ENCODE measurements around the gene C6orf89.

The C6orf89 gene

GRCh38 chr6:36977470-36977941 is 91.8 kb downstream of the C6orf89 start:
- no peak overlapping the region for H3K4me3 ChIP-seq (ENCODE audit: low read length)
- DNase-seq (ENCODE audit: low read depth), result no peak
- TF ChIP-seq CTCF (conservative IDR thresholded peaks at IDR 0.05; ENCODE audit: low read depth, low read length), result peak; percentile 54

Measured in retinal pigment epithelial cell (primary cell).